Activated T-helper 1 cell treated with Interleukin-2 at 50 U/mL for 16 hours (primary cell): ENCODE results near the gene NAB2.

Experiments
- DNase-seq: peaks from one replicate; pipeline ENCODE4 v3.0.0-alpha.2; 2020; ENCODE audit warnings: low read depth

Gene NAB2

GRCh38 chr12:57094208-57095160 is 5.6 kb downstream of the NAB2 start:
- DNase-seq = no peak

- DNase-seq = no peak
Observed at GRCh38 chr12:57095440-57095839, 6.5 kb downstream of the NAB2 start.

DNA sequence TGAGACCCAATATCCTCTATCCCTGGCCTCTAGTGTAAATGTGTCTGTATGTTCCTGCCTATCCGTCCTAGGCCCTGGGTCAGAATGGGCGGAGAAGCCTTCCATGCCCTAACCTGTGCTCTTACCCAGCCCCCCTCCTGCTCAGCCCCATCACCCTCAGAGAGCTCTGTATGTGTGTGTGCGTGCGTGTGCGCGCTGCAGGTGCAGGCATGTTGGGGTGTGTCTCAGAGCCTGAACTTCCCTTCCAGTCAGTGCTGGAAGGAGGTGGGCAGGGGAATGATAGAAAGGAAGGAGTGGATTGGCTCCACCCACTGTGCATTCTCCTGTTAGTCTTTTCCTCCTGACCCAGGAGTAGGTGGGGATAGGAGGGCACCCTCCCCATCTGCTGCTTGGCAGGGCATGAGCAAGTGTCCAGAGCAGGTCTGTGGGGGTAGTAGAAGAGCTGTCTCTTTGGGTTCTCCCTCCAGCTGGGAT is 7.2 kb downstream of the NAB2 start:
- DNase-seq = no peak

- no peak for DNase-seq
Observed at GRCh38 chr12:57096748-57097553, 8.0 kb downstream of the NAB2 start.

- DNase-seq = no peak
Observed at GRCh38 chr12:57097554-57097835, 8.6 kb downstream of the NAB2 start.

GRCh38 chr12:57098546-57098945 is 9.6 kb downstream of the NAB2 start:
- DNase-seq = no peak

DNA sequence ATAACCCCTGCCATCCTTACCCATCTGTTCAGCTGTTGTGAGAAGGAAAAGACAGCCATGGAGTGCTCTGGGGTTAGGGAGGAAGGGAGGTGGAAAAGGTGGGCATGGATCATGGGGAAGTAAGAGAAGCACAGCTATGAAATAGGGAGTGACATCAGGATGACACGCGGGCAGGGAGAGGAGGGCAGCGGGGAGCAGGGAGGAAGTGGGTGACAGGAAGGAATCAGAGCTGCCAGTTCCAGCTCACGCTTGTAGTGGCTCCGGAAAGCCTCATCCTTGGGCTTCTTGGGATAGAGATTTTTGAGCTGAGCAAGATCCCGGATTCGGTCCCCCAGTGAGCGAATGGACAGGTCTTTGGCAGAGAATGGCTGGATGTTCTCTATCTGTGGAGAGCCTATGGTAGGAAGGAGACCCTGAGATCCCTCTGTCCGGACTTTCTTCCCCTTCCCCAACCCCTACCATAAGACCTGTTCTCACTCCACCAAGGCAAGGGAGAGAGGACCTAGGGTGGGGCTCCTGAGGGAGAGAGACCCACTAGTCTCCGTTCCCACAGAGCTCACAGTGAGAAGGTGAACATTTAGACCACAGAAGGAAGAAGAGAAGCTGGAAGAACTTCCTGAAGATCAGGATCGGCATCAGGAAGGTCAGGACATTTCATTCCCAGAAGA is 10.3 kb downstream of the NAB2 start:
- no peak for DNase-seq

- no peak for DNase-seq
Observed at GRCh38 chr12:57099766-57100165, 10.9 kb downstream of the NAB2 start.

- DNase-seq = no peak
Observed at GRCh38 chr12:57101892-57102695, 13.2 kb downstream of the NAB2 start.

GRCh38 chr12:57103856-57104255 is 14.9 kb downstream of the NAB2 start:
- no peak for DNase-seq

DNA sequence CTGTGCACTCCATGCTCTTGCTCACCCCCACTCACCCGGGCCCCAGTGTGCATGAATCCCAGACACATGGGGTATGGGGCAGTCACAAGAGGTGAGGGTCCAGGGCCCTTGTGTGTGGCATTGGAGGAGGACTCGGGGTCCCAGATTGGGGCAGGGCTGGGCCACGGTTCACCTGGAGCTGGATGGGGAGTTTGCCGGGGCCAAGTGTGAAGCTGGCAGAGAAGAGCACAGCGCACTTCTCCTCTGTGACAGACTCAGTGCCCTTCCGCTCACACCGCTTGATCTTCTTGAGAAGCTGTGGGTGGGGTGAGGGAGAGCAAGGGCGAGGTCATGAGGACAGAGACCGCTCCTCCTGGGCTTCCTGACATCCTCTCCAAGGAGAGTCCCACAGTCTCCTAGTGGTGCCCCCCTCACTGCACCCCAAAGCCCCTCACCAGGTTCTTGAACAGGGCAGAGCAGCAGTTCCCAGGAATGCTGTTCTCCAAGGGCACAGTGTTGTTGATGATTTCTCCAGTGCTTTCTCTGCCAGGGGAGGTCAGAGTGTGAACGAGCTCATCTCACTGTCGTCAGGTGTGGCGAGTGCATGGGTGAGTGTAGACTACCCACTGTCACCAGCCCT is 15.5 kb downstream of the NAB2 start:
- no peak for DNase-seq

GRCh38 chr12:57105011-57105753 is 16.3 kb downstream of the NAB2 start:
- DNase-seq = no peak

GRCh38 chr12:57106021-57106708 is 17.3 kb downstream of the NAB2 start:
- no peak for DNase-seq

DNA sequence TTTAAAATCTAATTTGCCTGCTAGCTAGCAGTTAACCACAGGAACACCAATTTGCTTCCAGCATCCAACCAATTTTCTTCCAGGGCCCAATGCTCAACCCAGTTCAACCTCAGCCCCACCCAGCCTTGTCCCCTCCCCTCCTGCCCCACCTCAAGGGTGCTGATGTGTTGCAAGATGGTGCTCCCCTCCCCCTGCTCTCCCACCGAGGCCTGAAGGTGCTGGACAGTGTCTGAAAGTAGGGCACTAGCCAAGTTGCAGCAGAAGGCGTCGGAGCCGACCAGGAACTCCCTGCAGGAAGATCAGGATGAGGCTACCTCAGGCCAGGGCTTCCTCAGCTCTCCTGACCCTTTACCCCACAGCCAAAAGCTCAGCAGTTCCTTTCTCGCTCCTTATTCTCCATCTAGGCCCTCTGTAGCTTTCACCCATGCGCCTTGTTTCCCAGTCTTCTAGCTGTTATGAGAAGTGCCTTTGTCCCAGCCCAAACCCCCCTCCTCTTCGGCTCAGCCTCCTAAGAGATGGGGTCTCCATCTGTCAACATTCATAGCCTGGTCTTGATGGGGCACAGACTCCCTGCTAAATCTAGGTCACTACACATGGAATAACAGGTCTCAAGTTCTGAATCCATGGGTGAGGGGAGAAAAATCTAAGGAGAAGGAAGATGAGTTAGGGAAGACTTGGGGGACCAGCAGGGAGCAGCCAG is 18.7 kb downstream of the NAB2 start:
- DNase-seq = no peak

DNA sequence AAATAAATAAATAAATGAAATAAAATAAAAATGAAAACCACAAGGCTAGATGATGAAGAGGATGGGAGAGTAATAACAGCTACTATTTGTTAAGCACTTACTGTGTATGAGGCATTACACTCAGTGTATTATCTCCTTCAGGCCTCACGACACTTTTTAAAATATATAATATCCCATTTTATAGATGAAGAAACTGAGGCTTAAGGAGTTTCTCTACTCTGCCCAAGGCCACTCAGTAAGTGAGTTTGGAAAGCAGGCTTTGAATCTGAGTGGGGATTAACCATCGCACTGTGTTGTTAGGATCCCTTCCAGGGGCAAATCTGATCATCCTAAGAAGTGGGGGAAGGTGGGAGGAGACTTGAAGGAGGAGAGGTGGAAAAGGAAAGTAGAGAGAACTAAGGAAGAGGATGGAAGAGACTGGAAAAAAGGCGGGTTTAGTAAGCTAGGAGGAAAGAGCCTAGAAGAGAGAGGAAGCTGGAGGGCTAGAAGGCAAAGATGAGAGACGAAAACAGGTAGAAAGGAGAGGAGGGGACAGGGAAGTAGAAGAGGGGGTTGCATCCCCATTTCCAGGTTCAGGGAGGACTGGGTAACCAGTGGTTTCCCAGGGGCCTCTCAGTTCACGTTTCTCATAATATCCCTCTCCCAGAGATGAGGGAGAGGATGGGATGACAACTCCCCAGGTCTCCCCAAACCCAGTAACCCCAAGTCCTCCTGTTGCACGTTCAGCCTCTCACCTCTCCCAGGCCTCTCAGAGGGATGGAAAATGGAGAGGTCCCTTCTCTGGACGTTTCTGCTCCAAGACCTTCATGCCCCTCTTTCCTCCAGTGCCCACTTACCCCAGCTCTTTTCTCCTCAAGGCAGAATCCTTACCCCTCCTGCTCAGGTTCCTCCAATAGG is 20.5 kb downstream of the NAB2 start:
- DNase-seq = no peak

DNA sequence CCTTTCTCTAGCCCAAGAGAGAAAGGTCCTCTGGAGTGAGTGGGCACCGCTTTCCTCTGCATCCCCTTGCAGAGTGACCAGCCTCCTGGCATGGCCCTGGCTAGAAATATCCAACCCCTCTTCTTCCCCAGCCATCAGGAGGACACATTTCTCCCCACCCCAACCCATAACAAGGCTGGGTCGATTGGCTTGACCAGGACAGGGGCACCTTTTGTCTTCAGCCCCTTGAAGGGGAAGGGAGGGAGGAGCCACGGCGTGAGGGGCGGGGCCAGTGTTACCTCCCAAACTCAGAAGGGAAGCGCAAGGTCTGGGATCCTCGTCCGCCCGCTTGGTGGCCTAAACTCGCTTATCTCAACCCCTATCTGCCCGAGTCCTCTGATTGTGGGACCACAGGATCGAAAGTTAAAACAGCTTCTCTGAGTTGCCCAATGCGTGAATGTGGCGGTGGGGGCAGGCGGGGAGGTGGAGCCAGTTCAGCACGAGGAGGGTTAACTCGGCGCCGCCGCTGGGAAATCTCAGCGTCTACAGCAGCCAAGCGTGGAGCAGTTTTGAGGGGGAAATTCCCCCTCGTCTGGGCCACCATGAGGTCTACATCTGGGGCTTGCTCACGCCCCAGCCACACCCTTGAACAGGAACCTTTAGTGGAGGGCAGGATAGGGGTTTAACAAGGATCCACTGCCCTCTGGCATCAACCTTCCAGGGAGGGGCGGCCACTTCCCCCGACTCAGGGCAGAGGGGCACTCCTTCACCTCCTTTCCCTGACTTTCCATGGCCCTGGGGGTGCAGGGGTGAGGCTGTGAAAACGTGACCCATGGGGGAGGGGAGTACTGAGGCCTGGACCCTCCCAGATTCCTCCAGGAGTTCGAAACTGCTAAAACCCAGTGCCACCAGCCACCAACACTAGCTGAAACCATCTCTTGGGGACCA is 21.5 kb downstream of the NAB2 start:
- DNase-seq = peak; percentile 46
